ENCODE results near the gene RTBDN. TPM values are rescaled to one million over a fixed set of nuclear protein-coding genes. Genes with fewer than 3 reads are reported as not detected.

Gene RTBDN
- total and polyA plus RNA-seq, 2 experiments from 2014 or later, result 4.1 to 4.6 TPM

GRCh38 chr19:12790628-12791344 is 43.6 kb downstream of the RTBDN start:
- Histone ChIP-seq H3K9me2 (ENCODE audit: insufficient read depth) (no peaks in the 10 kb centered on the region), H3K36me3 (ENCODE audit: insufficient read depth) (no peaks in the 10 kb centered on the region), H3K27ac (ENCODE audit: low read depth) (no peak overlapping the region), H3K4me1 (ENCODE audit: insufficient read depth) (peaks cover 37% of the 10 kb centered on the region), H4K20me1 (replicated peaks; ENCODE audit: insufficient read depth) (no peaks in the 10 kb centered on the region), H2AFZ (peak overlapping the region; percentile 78), H3K4me3 (peak overlapping the region; percentile 83), H3F3A (replicated peaks; ENCODE audit: low read depth) (peaks cover 29% of the 10 kb centered on the region; the same call in 1 of the 2 replicates), H3K27me3 (ENCODE audit: insufficient read depth) (peaks cover 27% of the 10 kb centered on the region), H3K79me2 (replicated peaks; ENCODE audit: insufficient read depth) (no peaks in the 10 kb centered on the region), H3K4me2 (peak overlapping the region; percentile 96)
- H3K27ac Mint-ChIP-seq, result no peak overlapping the region
- peak overlapping the region; percentile 85 for H3K4me3 Mint-ChIP-seq
- ATAC-seq (no peak), DNase-seq (ENCODE audit: low spot score) (no peak)
- H3K4me1 Mint-ChIP-seq, result peaks cover 29% of the 10 kb centered on the region
- H3K36me3 Mint-ChIP-seq (ENCODE audit: low read depth), result peaks cover 3% of the 10 kb centered on the region; the same call in 1 of the 3 replicates
- peaks cover 3% of the 10 kb centered on the region; the same call in 2 of the 3 replicates for H3K9me3 Mint-ChIP-seq
- TF ChIP-seq ETS1 (IDR thresholded peaks at IDR 0.05) (no peak), CTCF (conservative IDR thresholded peaks at IDR 0.05; ENCODE audit: low read depth in 2 of 2) (no peak), JUNB (IDR thresholded peaks at IDR 0.05; ENCODE audit: unreplicated experiment) (no peak), REST (IDR thresholded peaks at IDR 0.05; ENCODE audit: unreplicated experiment) (no peak), EZH2phosphoT487 (IDR thresholded peaks at IDR 0.05; ENCODE audit: unreplicated experiment) (no peak), NANOG (IDR thresholded peaks at IDR 0.05; ENCODE audit: borderline replicate concordance) (no peak), POLR2AphosphoS5 (IDR thresholded peaks at IDR 0.05; ENCODE audit: low read depth) (no peak), CREB1 (CRISPR knock-in tag; IDR thresholded peaks at IDR 0.05; ENCODE audit: low read depth) (no peak), ZNF462 (CRISPR knock-in tag; IDR thresholded peaks at IDR 0.05) (no peak), STAT1 (IDR thresholded peaks at IDR 0.05; ENCODE audit: unreplicated experiment) (no peak), ZNF331 (CRISPR knock-in tag; IDR thresholded peaks at IDR 0.05; ENCODE audit: low read depth) (no peak), ZNF114 (CRISPR knock-in tag; IDR thresholded peaks at IDR 0.05) (no peak), EZH2 (IDR thresholded peaks at IDR 0.05; ENCODE audit: low read depth, unreplicated experiment) (no peak)
- H3K27me3 Mint-ChIP-seq (ENCODE audit: insufficient read depth, low read depth, poor library complexity), result peaks cover 46% of the 10 kb centered on the region

Measured in GM23338 (cell line).